HG02885 (cell line): ENCODE results near the gene PLSCR4.

Experiments used
- ATAC-seq: cut with Tn5 transposase; IDR thresholded peaks from one replicate; pipeline ENCODE4 v1.9.1; 2021; ENCODE audit warnings: mild to moderate bottlenecking; ENCODE audit not compliant: unreplicated experiment, poor library complexity

Gene PLSCR4

GRCh38 chr3:146164071-146164470, 86.8 kb downstream of the PLSCR4 start:
- ATAC-seq = no peak

- ATAC-seq = no peak
Measured at GRCh38 chr3:146163584-146163983, 87.3 kb downstream of the PLSCR4 start.

- no peak for ATAC-seq
Measured at GRCh38 chr3:146162561-146162960, 88.3 kb downstream of the PLSCR4 start.

GRCh38 chr3:146161663-146162002, 89.3 kb downstream of the PLSCR4 start:
- ATAC-seq = no peak

- ATAC-seq = peak; percentile 72
Measured at GRCh38 chr3:146160964-146161662, 89.8 kb downstream of the PLSCR4 start, which contains the start of gene PLOD2. Gene PLOD2, minus strand, starts transcription at chr3:146161184. Its CDS starts 195 bp downstream, at chr3:146160989.

- peak; percentile 30 for ATAC-seq
Measured at GRCh38 chr3:146160321-146160963, 90.5 kb downstream of the PLSCR4 start.

DNA sequence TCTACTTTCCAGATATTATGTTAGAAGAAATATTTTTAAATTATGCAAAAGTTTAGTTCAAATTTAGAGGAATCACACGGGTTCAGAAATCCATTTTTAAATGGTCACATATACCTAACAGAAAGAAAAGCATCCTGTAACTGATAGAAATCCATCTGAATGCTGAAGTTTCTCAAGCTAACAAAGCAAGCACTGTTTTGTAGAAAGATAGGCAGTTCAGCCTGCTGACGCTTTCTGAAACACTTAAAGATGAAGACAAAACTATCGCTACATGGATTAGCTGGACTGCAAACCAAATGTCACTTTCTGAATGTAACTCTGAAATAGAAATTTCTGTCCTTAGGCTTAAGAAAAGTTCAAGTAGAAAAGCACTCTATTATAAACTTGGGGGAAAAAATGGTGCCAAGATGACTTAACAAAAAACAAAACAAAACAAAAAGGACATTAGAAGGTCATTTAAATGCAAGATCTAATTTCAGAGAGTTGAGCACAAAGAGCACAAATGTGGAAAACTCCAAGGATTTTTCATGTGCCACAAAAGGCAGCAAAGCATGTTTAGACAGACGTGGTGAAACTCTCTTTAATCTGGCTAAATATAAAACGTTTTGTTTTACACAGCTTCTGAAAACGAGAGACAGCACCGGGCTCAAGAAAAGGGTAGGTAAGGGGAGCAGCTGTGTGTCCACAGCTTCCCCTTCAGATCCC, 91.1 kb downstream of the PLSCR4 start:
- no peak for ATAC-seq

- ATAC-seq = no peak
Measured at GRCh38 chr3:146159037-146159436, 91.9 kb downstream of the PLSCR4 start.

GRCh38 chr3:146157325-146158060, 93.4 kb downstream of the PLSCR4 start:
- no peak for ATAC-seq

- no peak for ATAC-seq
Measured at GRCh38 chr3:146156666-146157314, 94.1 kb downstream of the PLSCR4 start.

- ATAC-seq = no peak
Measured at GRCh38 chr3:146156095-146156494, 94.8 kb downstream of the PLSCR4 start.

GRCh38 chr3:146154995-146155394, 95.9 kb downstream of the PLSCR4 start:
- no peak for ATAC-seq

GRCh38 chr3:146154316-146154715, 96.6 kb downstream of the PLSCR4 start:
- ATAC-seq = no peak

- ATAC-seq = no peak
Measured at GRCh38 chr3:146153429-146153828, 97.5 kb downstream of the PLSCR4 start.

DNA sequence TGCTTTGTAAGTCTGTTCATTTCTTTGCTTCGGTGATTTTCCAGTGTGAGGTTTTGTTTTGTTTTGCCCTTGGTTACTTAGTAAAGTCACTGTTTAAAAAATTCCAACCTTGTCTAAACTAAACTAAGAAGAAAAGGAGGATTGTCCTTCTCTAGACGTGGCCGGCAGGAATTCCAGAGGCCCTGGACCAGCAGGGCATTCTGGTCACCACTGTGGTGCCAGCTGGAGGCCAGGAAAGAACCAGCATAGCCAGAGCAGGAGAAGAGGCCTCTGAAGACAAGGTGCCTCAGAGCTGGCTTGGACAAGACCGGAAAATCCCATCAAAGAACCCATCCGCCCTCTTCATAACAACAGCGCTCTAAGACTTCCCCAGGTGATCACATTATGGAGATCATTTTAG, 98.1 kb downstream of the PLSCR4 start:
- ATAC-seq = no peak

GRCh38 chr3:146148468-146148931, 102.4 kb downstream of the PLSCR4 start:
- no peak for ATAC-seq

DNA sequence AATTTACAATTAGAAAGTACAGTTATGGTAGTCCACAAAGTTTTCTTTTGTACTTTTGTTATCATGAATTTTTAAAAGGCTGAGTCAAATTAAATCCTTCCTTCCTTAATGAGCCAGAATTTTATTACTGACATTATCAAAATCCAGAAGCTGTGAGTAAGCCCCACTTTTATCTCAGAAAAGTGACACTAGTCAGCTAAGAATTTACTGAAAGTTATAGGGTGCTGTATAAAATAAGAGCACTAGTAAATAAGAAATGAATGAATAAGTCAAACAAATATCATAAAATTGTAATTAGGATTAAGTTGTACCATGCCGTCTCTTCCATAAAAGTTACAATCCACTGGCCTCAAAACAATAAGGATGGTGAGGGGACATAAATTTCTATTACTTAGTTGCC, 105.3 kb downstream of the PLSCR4 start:
- no peak for ATAC-seq

GRCh38 chr3:146142757-146143156, 108.1 kb downstream of the PLSCR4 start:
- no peak for ATAC-seq
